Neutrophil (primary cell): ENCODE measurements around the gene TRIM31.

Experiments used
- H3K27ac ChIP-seq: fragments of 200-600 bp; sonication (generic); 2 replicates; pipeline ENCODE4 v1.5.1; 2016; ENCODE audit warnings: mild to moderate bottlenecking, moderate library complexity
- H3K27me3 ChIP-seq: fragments of 200-600 bp; sonication (generic); 2 replicates; pipeline ENCODE4 v1.6.0; 2016; ENCODE audit warnings: mild to moderate bottlenecking
- H3K36me3 ChIP-seq: fragments of 200-600 bp; sonication (generic); 2 replicates; pipeline ENCODE4 v1.5.1; 2017
- H3K4me1 ChIP-seq, 2 experiments: fragments of 200-600 bp in 1 of 2; sonication (generic) in 1 of 2; 1 replicate in 1 of 2; 2 replicates in 1 of 2; pipeline versions ENCODE4 v1.5.1 to v1.6.1; 2013 to 2016; ENCODE audit warnings: low read depth in 1 of 2, low read length in 1 of 2, mild to moderate bottlenecking in 1 of 2, moderate library complexity in 1 of 2; ENCODE audit not compliant: control insufficient read depth in 1 of 2, insufficient read depth in 1 of 2
- H3K4me3 ChIP-seq, 2 experiments: fragments of 200-600 bp in 1 of 2; sonication (generic) in 1 of 2; 1 replicate in 1 of 2; 2 replicates in 1 of 2; pipeline ENCODE4 v1.5.1; 2013 to 2016; ENCODE audit warnings: low read depth in 1 of 2, low read length in 1 of 2, mild to moderate bottlenecking in 1 of 2, moderate library complexity in 1 of 2
- H3K9me3 ChIP-seq: fragments of 200-600 bp; sonication (generic); 2 replicates; pipeline ENCODE4 v1.5.1; 2016
- TF ChIP-seq, protein P1 (sequence below): fragments of 200-600 bp; sonication (generic); IDR thresholded peaks from 2 replicates; pipeline ENCODE4 v1.5.1; 2016; ENCODE audit warnings: antibody characterized with exemption

TRIM31 gene

DNA sequence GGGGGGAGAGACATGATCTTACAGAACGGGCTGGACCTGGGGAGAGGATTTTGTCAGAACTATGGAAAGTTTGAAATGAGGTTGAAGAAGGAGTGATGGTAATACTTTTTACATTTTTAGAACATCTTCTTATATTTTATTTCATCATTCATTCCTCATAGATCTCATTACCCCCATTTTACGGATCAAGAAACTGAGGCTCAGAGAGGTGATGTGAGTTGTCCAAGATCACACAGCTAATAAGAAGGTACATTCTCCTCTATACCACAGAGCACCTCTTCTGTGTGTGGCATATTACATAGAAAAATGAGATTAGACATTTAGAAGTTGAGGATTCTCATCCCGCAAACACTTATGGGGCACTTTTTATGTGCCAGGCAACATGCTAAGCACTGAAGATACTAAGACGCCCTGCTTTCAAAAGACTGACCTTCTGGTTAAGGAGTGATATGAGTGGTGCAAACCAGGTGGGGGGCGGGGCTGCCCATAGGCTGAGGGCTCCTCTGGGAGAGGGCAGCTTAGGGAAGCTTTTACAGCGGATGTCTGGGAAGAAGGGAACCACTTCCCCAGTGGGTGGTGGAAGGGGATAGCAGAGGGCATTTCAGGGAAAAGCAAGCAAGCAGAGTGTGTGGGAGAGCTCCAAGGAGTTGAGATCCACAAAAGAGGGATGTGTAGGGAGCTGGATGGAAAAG lies 19.9 kb downstream of the TRIM31 start:
- no peak overlapping the region for H3K27ac ChIP-seq
- no peaks in the 10 kb centered on the region for H3K9me3 ChIP-seq
- no peaks in the 10 kb centered on the region for H3K4me1 ChIP-seq
- TF ChIP-seq, protein P1, sequence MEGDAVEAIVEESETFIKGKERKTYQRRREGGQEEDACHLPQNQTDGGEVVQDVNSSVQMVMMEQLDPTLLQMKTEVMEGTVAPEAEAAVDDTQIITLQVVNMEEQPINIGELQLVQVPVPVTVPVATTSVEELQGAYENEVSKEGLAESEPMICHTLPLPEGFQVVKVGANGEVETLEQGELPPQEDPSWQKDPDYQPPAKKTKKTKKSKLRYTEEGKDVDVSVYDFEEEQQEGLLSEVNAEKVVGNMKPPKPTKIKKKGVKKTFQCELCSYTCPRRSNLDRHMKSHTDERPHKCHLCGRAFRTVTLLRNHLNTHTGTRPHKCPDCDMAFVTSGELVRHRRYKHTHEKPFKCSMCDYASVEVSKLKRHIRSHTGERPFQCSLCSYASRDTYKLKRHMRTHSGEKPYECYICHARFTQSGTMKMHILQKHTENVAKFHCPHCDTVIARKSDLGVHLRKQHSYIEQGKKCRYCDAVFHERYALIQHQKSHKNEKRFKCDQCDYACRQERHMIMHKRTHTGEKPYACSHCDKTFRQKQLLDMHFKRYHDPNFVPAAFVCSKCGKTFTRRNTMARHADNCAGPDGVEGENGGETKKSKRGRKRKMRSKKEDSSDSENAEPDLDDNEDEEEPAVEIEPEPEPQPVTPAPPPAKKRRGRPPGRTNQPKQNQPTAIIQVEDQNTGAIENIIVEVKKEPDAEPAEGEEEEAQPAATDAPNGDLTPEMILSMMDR, result no peak
- H3K27me3 ChIP-seq, result peaks cover 98% of the 10 kb centered on the region
- no peak overlapping the region for H3K4me3 ChIP-seq
- no peaks in the 10 kb centered on the region for H3K36me3 ChIP-seq

- Histone ChIP-seq H3K4me1 (no peaks in the 10 kb centered on the region), H3K27me3 (peaks cover 98% of the 10 kb centered on the region), H3K4me3 (no peak overlapping the region), H3K36me3 (no peaks in the 10 kb centered on the region), H3K27ac (no peak overlapping the region), H3K9me3 (no peaks in the 10 kb centered on the region)
- TF ChIP-seq, protein P1, result no peak
Observed at GRCh38 chr6:30091577-30092381, 21.1 kb downstream of the TRIM31 start.

- TF ChIP-seq, protein P1, result no peak
- Histone ChIP-seq H3K27ac (no peak overlapping the region), H3K4me3 (no peak overlapping the region), H3K4me1 (no peaks in the 10 kb centered on the region), H3K27me3 (peaks cover 66% of the 10 kb centered on the region), H3K36me3 (no peaks in the 10 kb centered on the region), H3K9me3 (no peaks in the 10 kb centered on the region)
Observed at GRCh38 chr6:30087876-30088275, 25.0 kb downstream of the TRIM31 start.

DNA sequence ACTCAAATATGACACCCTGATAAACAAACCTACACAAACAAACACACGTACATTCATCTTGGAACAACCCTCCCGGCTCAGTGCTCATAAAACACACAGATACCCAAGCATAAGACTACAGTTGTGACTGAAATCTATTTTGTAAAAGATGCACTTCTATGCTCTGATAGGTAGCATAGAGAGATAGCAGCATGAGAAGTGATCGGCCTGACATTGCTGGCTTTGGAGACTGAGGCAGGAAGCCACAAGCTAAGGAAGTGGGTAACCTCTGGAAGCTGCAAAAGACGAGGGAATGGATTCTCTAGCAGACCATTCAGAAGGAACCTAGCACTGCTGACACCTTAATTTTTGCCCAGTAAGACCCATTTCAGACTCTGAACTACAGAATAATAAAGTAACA lies 35.7 kb downstream of the TRIM31 start:
- H3K4me1 ChIP-seq, result no peaks in the 10 kb centered on the region
- no peak overlapping the region for H3K27ac ChIP-seq
- no peak overlapping the region for H3K4me3 ChIP-seq
- H3K27me3 ChIP-seq, result peaks cover 82% of the 10 kb centered on the region
- TF ChIP-seq, protein P1, result no peak
- no peaks in the 10 kb centered on the region for H3K36me3 ChIP-seq
- no peaks in the 10 kb centered on the region for H3K9me3 ChIP-seq

DNA sequence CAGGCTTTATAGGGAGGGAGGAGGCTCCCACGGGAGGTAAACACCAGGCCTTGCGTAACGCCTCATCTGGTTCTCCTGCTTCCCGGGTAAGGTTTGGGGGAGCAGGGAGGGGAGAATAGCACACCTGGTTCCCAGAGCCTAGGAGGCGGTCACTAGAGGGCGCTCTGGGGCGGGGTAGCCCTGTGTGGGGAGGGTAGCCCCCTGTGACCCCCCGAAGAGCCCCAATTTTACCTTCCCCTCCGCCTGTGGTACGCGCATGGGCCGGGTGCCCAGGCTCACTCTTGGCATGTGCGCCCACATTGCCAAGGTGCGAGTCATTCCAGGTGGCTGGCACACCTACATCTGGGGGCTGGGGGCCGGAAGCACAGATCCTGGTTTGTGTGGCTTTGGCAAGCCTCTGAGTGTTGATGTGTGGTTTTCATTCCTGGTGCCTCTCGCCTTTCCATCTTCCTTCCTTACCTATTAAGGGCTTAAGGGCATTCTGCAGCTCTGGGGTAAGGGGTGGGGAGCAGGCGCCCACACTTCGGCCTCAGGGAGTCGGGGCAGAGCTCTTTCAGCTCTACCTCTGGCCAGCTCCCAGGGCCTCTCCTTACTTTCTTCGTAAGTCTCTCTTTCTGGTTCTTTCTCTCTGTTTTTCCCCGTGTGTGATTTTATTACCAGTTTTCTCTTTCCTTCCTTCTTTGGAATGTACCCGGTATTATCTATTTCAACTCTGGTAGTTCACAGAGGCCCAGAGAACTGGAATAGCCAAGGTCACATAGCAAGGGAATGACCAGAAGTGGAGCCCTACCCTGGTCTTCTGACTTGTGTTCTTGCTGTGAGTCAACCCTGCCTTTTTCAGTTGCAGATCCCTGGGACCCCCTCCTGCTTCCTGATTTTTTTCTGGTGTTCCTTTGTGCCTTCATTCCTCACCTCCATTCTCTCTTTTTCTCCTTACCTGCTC lies 36.8 kb downstream of the TRIM31 start:
- Histone ChIP-seq H3K4me3 (no peak overlapping the region), H3K27ac (no peak overlapping the region), H3K9me3 (no peaks in the 10 kb centered on the region), H3K36me3 (no peaks in the 10 kb centered on the region), H3K4me1 (no peaks in the 10 kb centered on the region), H3K27me3 (peaks cover 94% of the 10 kb centered on the region)
- TF ChIP-seq, protein P1, result no peak
